Measurements from ENCODE around the gene LMAN2.
"Not testable (repeated sequence)": the region's sequence is repeated elsewhere in the genome, so short reads cannot be mapped to it uniquely, and the experiment has no call there.

The LMAN2 gene

DNA sequence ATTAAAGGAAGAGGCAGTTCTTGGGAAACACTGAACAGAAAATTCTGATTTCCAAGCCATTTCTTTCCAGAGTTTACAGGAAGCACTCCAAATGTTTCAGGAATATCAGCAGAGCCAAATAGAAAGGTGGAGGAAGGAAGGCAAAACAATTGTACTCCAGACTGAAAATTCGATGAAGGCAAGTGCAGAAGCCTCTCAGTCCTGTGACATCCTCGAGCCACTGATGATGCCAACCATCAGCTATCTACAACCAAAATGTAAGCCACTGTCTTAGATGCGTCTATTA, 2.2 kb downstream of the LMAN2 start:
- no peak for DNase-seq (ENCODE audit: low read depth, low spot score)

DNA sequence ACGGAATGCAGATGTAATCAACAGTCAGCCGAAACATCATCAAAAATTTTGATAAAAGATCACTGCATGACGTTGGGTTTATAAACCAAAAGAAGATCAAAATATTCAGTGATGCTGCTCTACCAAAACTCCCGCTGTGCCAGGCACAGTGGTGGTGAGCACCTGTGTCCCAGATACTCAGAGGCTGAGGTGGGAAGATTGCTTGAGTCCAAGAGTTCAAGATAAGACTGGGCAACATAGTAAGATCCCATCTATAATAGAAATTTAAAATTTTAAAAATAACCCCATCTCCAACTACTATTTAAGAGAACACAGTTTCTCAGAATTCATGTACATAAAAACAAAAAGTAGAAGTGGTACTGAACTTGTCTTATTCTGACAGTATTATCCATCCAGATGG, 3.8 kb downstream of the LMAN2 start:
- DNase-seq (ENCODE audit: low read depth, low spot score), result no peak

DNA sequence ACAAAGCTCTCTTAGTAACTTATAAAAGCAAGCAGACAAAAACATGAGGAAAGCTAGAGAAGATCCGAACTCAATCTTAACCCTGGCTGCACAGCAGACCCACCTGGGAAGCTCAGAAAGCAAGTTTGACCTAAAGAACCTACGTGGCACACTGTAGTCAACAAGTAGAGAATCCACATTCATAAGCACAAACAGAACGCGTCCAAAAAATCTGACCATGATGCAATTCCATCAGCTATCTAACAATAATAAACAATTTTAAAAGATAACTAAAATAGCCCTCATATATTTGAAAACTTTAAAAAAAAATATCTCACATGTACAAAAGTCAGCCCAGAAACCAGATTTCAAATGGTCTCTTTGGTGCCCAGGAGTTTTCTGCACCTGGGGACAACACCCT, 4.6 kb downstream of the LMAN2 start:
- DNase-seq (ENCODE audit: low read depth, low spot score), result no peak

DNA sequence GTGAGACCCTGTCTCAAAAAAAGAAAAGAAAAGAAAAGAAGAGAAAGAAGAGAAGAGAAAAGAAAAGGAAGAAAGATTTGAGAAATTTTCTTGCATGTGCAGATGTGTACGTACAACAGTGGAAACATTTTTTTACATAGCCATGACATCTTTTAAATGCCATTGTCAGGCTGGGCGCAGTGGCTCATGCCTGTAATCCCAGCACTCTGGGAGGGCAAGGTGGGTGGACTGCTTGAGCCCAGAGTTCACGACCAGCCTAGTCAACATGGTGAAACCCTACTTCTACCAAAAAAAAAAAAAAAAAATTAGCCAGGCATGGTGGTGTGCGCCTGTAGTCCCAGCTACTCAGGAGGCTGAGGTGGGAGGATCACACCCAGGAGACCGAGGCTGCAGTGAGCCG, 6.6 kb downstream of the LMAN2 start:
- DNase-seq (ENCODE audit: low read depth, low spot score), result no peak

DNA sequence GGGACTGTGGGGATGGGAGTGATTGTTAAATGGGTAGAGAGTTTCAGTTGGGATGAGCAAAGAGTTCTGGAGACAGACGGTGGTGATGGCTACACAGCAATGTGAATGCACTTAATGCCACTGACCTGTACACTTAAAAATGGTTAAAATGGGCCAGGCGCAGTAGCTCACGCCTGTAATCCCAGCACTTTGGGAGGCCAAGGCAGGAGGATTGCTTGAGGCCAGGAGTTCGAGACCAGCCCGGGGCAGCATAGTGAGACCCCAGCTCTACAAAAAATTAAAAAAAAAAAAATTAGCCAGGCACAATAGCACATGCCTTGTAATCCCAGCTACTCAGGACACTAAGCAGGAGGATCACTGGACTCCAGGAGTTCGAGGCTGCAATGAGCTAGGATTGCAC, 7.7 kb downstream of the LMAN2 start:
- DNase-seq (ENCODE audit: low read depth, low spot score), result no peak

DNA sequence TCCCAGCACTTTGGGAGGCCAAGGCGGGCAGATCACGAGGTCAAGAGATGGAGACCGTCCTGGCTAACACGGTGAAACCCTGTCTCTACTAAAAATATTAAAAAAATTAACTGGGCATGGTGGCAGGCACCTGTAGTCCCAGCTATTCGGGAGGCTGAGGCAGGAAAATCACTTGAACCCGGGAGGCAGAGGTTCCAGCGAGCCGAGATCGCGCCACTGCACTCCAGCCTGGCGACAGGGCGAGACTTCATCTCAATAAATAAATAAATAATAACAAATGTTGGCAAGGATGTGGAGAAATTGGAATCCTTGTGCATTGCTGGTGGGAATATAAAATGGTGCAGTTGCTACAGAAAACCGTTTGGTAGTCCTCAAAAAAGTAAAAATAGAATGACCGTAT, 8.5 kb downstream of the LMAN2 start:
- not testable (repeated sequence) for DNase-seq (ENCODE audit: low read depth, low spot score)

DNA sequence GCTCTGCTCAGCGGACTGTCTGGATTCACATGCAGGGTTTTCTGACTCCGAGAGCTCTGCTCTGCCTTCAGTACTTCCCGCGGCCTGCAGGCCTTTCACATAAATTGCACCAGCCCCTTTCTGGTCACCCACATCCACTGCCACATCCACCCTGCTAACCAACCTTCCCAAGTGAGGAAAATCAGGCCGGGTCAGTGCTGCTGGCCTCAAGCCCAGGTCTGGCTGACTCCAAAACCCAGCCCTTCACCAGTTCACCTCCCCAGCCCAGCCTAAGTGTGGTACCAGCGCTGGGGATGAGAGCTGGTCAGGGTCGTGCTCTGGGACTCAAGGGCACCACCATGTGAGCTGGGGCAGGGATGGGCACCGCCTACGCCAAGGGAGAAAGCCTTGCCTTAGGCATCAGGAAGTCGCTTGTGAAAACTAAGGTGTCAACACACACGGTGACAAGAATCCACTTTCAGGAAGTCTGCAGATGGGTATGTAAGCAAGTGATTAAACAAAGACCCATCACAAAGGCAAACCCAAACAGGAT, 12.3 kb downstream of the LMAN2 start:
- DNase-seq (ENCODE audit: low read depth, low spot score), result no peak

DNA sequence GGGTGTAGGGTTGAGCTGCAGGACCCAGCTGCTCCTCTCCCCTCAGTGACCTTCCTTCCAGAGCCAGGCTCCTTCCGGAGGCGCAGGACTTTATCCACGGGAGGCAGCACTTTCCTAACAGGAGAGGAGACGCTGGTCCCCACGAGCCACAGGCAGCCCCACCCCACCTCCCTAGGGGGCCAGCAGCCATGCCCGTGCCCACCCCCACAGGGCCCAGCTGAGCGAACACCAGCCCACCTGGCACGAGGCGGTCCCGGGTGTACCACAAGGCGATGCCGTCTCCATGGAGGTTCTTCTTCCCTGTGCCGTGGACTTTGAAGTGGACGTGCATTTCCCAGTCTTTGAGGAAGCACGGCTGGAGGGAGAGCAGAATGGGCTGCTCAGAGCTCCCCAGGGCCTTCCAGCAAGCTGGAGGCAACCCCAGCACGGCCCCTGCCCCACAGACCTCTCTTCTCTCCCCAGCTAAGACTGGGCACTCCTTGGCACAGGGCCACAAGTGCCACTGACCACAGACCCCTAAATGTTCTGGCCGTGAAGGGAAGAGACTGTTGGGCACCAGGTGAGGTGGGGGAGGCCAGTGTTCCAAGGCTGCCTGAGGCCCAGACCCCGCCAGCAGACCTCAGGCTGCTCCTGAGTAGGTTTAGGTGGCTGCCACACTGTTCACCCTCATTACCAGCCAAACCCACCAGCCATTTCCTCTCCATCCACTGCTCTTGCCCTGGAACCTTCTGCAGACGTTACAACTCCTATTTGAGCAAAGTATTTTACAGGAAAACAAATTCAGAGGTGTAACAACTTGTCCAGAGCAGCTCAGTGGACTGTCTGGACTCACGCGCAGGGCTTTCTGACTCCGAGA, 13.0 kb downstream of the LMAN2 start:
- no peak for DNase-seq (ENCODE audit: low read depth, low spot score)

DNA sequence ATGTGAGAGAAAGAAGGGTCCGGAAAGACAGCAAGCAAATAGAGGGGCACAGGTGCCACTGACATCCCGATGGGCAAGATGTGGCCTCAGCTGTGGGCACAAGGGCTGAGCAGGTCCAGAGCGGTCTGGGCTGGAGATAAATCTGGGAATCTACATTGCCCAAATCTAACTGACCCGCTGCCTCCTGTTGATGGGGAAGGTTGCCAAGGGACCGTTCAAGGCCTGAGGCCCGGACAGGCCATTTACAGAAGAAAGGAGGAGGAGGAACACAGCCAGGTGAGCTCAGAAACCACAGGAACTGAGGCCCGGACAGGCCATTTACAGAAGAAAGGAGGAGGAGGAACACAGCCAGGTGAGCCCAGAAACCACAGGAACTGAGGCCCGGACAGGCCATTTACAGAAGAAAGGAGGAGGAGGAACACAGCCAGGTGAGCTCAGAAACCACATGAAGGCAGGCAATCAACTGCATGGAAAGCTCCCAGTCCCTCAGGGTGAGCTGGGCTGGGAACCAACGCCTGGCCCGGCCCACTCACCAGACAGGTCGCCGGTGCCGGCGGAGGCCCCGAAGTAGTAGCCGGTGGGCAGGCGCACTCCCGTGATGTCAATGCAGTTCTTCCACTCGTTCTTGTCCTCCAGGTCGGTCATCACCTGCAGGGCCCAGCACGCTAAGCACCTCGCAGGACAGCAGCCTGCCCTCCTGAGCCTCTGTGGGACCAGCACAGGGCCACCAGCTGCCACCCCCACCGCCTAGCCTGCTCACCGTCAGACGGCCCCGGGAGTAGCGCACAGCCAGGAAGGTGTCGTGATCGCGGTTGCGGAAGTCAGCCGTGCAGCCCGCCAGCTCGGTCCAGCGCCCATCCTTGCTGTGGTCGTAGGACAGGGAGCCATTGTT, 14.6 kb downstream of the LMAN2 start:
- DNase-seq (ENCODE audit: low read depth, low spot score), result no peak

DNA sequence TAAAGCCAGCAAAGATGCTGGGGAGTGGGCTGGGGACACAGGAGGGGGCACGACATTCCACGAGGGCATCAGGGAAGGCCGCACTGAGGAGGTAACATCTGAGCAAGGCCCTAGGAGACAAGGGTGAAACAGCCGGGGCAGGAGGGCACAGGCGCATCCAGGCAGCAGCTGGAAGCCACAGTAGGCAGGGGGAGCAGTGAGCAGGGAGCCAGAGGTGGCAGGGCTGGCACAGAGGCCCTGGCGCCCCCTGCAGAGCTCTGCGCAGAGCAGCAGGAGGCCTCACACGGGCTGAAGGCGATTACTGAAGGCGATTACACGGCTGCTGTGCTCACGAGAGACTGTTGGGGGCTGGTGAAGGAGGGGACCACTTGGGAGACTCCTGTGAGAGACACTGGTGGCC, 15.4 kb downstream of the LMAN2 start:
- DNase-seq (ENCODE audit: low read depth, low spot score), result no peak

DNA sequence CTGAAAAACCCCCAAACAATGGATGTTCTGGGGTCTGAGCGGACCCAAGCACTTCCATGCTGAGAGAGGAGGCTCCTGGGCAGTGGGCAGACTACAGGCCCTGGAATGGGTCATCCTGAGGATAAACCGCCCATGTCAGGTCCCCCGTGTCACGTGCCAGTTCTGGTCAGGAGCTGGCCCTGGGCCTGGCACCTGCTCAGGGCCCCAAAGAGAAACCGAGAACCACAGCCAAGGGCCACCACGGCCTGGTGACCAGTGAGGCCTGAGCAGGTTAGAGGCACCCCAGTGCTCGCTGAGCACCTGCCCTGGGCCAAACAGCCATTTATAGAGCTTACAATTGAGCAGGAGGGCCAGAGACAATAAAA, 15.8 kb downstream of the LMAN2 start:
- DNase-seq (ENCODE audit: low read depth, low spot score), result no peak

DNA sequence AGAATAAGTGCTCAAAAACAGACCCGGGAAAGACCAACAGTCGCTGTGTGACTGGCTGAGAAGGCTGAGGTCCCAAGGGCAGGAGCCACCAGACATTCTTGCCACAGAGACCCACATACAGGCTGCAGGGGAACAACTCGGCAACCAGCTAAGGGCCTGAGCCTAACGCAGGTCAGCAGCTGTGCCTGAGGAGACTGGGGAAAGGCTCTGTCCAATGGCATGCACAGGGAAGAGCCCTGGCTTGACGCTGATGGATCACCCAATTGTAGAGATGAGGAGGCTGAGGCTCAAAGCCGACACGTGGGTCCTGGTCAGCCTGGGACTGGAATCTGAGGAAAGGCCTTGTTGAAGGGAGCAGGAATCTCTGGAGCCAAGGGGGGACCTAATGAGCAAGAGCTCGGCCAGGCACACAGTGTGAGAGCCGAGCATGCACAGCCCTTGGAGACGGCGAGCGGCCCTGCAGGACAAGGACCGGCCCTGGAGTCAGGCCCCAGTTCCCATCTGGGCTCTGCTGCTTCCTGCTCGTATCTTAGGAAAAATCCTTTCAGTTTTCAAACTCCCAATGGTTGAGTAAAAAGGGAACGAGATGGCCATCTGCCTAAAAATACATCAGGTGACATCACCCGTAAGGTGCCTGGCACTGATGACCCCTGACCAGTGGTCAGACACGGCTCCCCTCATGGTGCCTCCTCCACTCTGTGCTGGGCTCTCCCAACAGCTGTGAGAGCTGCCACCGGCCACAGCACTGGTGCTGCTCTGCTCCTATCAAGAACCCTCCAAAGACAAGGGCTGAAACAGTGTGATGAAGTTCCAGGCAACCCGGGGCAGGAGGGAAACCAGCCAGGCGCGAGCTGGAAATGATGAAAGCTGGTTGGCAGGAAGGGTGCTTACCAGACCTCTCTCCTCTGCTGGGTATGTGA, 16.4 kb downstream of the LMAN2 start:
- no peak for DNase-seq (ENCODE audit: low read depth, low spot score)

DNA sequence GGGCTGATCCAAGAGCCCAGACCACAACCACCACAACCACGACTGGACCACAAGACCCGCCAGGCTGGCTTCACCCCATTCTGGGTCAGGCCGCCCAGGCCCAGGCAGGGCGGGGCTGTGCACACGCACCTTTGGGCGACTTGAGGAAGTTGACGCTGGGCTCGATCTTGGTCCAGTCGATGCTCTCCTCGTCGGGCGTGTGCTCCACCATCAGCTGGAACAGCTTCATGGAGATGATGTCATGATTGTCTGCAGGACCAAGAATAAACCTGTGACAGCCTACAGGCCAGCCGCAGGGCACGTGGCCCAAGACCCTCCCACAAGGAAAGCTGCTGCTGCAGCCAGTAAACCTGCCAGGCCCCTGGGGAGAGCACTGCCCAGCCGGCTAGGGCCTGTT, 17.3 kb downstream of the LMAN2 start:
- no peak for DNase-seq (ENCODE audit: low read depth, low spot score)

DNA sequence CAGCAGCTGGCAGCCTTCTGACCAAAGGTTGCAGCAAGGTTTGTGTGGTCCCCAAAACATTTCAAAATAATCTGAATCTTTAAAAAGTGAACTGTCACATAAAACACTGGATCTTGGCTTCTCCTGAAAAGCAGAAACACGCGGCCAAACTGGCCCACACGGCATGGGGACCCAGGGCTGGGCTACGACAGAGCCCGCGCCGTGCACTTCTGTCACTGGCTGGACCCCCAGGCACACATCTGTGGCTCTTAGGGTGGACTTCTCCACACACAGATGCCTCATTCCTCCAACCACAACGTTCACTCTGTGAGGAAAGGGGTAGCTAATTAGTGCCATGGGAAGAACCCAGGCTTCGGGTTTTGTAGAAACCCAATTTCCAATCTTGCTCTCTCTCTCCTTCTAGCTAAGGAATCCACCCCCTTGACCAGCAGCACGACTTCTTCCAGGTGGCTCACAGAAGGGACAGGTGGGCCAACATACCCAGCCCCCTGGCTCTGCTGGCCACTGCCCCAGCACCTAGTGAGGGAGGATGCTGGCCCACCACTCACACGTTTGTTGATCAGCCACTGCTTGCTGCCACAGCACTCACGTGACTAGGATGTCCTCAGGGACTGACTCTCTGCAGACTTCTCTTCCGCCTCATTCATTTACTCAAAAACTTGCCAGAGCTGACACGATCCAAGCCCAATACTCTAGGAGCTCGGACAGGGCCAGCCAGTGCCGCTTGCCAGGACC, 17.9 kb downstream of the LMAN2 start:
- no peak for DNase-seq (ENCODE audit: low read depth, low spot score)

DNA sequence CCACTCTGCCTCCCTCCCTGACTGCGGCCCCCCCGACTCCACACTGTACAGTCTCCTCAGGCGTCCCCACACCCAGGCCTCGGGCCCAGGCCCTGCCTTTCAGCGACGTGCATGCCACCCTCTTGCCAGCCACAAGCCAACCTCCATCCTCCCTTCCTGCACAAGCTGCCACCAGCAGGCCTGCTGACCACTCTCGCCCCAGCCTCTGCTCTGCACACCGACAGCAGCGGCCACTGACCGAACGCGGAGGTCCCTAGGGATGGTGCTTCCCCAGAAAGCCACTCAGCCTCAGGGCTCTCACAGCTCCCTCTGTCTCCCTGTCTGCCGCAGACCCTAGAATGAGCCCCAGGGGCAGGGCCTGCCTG, 18.6 kb downstream of the LMAN2 start:
- DNase-seq (ENCODE audit: low read depth, low spot score), result no peak

DNA sequence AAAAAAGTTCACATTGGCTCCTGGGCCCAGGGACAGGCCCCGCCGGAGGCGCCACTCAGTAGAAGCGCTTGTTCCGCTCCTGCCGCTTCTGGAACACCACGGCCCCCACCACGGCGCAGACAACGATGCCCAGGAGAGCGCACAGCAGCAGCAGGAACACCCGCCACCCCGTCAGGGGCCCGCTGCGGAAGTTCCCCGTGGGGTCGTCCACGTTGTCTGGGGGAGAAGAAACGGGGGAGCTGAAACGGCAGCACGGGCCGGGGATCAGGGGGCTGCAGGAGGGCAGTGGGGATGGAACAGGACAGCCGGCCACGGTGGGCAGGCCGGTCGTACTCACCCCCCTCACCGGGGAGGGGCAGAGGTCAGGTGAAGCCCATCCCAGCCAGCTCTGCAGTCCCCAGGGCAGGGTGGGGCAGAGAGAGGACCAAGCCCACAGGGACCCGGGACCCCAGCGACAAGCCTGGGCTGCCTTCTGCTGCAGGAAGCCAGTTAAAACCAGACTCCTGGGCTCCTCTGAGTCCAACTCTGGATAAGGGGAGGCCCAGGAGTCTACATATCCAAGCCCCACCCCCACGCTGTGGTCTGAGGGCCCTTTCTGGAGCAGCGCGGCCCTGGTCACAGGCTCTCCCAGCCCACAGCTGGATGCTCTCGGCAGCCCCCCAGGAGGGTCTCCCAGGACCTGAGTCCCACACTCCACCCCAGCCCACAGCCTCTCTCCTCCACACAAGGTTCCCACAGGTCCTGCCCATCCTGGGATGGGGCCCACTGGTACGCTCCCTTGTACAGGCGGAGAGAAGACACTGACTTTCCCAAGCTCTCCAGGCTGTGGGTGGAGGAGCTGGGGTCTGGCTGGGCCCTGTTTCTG, 19.2 kb downstream of the LMAN2 start:
- DNase-seq (ENCODE audit: low read depth, low spot score), result no peak

DNA sequence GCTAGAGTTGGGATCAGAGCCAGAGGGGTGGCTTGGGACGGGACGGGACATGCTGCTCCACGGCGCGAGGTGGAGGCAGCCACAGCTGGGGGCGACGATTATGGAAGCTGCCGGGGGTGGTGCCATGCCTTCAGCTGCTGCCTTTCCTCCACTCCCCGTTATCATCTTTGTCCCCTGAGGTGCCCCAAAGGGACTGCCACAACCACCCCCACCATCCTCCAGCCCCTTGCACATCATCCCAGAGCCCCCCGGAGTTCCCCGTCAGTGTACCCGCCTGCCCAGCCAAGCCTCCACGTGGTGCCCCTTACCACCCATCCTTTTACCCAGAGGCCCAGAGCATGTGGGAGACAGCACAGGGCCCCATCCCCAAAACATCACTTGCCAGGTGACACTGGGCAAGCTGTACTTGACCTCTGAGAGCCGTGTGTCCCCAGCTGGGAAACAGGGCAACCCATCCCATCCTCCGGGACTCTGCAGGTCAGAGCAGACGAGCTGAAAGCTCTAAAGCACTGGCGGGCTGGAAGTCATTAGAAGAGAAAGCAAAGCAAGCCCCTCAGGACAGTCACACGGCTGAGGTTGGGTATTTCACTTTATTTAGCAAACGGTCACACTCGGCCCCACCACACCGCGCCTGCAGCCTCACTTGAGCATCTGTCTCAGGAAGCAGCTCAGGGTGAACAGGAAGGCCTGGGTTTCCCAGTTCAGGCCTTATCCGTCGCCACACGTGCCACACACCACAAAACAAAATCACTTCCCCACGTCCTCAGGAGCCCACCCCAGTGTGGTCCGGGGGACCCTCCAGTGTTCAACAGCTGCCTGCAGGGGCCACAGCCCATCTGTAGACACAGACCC, 20.3 kb downstream of the LMAN2 start:
- no peak for DNase-seq (ENCODE audit: low read depth, low spot score)

DNA sequence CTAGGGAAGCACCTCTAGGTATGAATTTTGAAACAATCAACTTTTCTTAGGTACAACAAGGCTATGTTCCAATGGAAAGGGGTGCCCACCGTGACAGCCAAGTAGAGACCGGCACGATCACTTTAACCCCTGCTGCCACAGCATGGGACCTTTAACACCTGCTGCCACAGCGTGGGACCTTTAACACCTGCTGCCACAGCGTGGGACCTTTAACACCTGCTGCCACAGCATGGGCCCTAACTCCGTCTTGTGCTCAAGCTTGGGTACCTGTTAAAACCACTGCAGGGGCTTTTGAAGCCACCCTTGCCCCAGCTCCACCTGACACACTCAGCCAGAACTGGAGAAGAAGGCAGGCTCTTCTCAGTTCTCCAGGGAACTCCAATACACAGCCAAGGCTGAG, 21.6 kb downstream of the LMAN2 start:
- no peak for DNase-seq (ENCODE audit: low read depth, low spot score)

DNA sequence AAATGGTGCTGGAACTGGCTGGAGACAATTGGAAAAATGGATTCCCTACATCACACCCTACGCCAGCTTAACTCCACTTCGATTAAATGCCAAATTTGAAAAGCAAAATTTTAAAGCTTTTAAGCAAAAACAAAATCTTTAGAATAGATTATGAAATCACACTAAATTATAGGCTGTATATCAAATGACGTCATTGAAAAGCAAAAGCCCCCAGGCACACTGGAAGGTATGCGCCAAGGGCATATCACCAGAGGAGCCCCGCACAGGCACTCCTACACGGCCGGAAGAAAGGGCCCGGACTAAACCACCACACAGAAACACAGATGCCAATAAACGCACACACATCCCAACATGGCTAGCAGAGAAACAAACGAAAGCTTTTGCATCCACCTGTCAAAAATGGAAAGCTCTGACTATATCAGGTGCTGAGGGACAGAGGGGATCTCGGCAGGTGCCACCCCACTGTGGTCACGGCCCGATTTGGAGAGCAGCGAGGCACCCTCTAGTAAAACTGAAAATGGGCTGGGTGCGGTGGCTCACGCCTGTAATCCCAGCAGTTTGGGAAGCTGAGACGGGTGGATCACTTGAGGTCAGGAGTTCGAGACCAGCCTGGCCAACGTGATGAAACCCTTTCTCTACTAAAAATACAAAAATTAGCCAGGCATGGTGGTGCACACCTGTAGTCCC, 22.8 kb downstream of the LMAN2 start:
- no peak for DNase-seq (ENCODE audit: low read depth, low spot score)
